Liver (tissue), 9 donors: ENCODE measurements around the gene WTIP. TPM values are rescaled to one million over a fixed set of nuclear protein-coding genes. Genes with fewer than 3 reads are reported as not detected.

Experiments used
- DNase-seq: peaks from one replicate; pipeline ENCODE4 v3.0.0-alpha.2; 2017; ENCODE audit warnings: low spot score
- H3K27ac ChIP-seq, 2 donors: one replicate each; pipeline ENCODE4 v1.7.0; 2013; ENCODE audit warnings: inconsistent platforms in 2 of 2, low read length in 2 of 2, control low read depth in 1 of 2, low read depth in 1 of 2, mild to moderate bottlenecking in 1 of 2
- H3K27me3 ChIP-seq, 4 donors: one replicate each; pipeline versions ENCODE4 v1.6.1 to v1.7.0; 2013; ENCODE audit warnings: low read length in 3 of 4, inconsistent platforms in 1 of 4, mild to moderate bottlenecking in 1 of 4, moderate library complexity in 1 of 4; ENCODE audit not compliant: control insufficient read depth in 4 of 4, insufficient read depth in 4 of 4
- H3K36me3 ChIP-seq, 4 donors: one replicate each; pipeline versions ENCODE4 v1.6.1 to v1.7.0; 2013; ENCODE audit warnings: low read length in 3 of 4, mild to moderate bottlenecking in 3 of 4, low read depth in 1 of 4, moderate library complexity in 1 of 4; ENCODE audit not compliant: control insufficient read depth in 4 of 4, insufficient read depth in 3 of 4
- H3K4me1 ChIP-seq, 4 donors: one replicate each; pipeline versions ENCODE4 v1.6.1 to v1.7.0; 2013; ENCODE audit warnings: low read length in 3 of 4, mild to moderate bottlenecking in 3 of 4, moderate library complexity in 1 of 4; ENCODE audit not compliant: control insufficient read depth in 4 of 4, insufficient read depth in 4 of 4
- H3K4me3 ChIP-seq, 3 donors: one replicate each; pipeline versions ENCODE4 v1.6.1 to v1.7.0; 2013; ENCODE audit warnings: low read length in 3 of 3, control low read depth in 1 of 3, low read depth in 1 of 3, mild to moderate bottlenecking in 1 of 3
- H3K9ac ChIP-seq, 2 donors: one replicate each; pipeline ENCODE4 v1.7.0; 2013; ENCODE audit warnings: low read length in 2 of 2, mild to moderate bottlenecking in 2 of 2, moderate library complexity in 2 of 2, control low read depth in 1 of 2, low read depth in 1 of 2
- H3K9me3 ChIP-seq, 4 donors: one replicate each; pipeline versions ENCODE4 v1.6.1 to v1.7.0; 2013; ENCODE audit warnings: low read length in 3 of 4; ENCODE audit not compliant: control insufficient read depth in 4 of 4
- ATF3 ChIP-seq: IDR thresholded peaks from 2 replicates; pipeline ENCODE4 v1.6.1; 2016; ENCODE audit warnings: antibody characterized with exemption
- EGR1 ChIP-seq, 2 donors: IDR thresholded peaks; 2 replicates each; pipeline ENCODE4 v1.6.1; 2016 to 2018; ENCODE audit warnings: antibody characterized with exemption in 2 of 2, low read depth in 2 of 2
- FOXA1 ChIP-seq: IDR thresholded peaks from 2 replicates; pipeline ENCODE4 v1.6.1; 2016; ENCODE audit warnings: antibody characterized with exemption
- FOXA2 ChIP-seq: IDR thresholded peaks from 2 replicates; pipeline ENCODE4 v1.6.1; 2016; ENCODE audit warnings: antibody characterized with exemption
- GABPA ChIP-seq, 2 donors: IDR thresholded peaks in 1 of 2; conservative IDR thresholded peaks in 1 of 2; 2 replicates each; pipeline ENCODE4 v1.6.1; 2016; ENCODE audit warnings: antibody characterized with exemption in 2 of 2, mild to moderate bottlenecking in 1 of 2, moderate library complexity in 1 of 2
- HNF4A ChIP-seq, 2 donors: conservative IDR thresholded peaks; 2 replicates each; pipeline ENCODE4 v1.6.1; 2016; ENCODE audit warnings: antibody characterized with exemption in 2 of 2, mild to moderate bottlenecking in 2 of 2
- JUND ChIP-seq, 2 donors: IDR thresholded peaks; 2 replicates each; pipeline ENCODE4 v1.6.1; 2016; ENCODE audit warnings: antibody characterized with exemption in 2 of 2
- NR2F2 ChIP-seq: IDR thresholded peaks from 2 replicates; pipeline ENCODE4 v1.6.1; 2016; ENCODE audit warnings: antibody characterized with exemption
- RAD21 ChIP-seq, 2 donors: IDR thresholded peaks; 2 replicates each; pipeline ENCODE4 v1.6.1; 2016; ENCODE audit warnings: antibody characterized with exemption in 2 of 2, mild to moderate bottlenecking in 2 of 2
- REST ChIP-seq: IDR thresholded peaks from 2 replicates; pipeline ENCODE4 v1.6.1; 2016; ENCODE audit warnings: antibody characterized with exemption, mild to moderate bottlenecking
- RXRA ChIP-seq, 2 donors: IDR thresholded peaks; 2 replicates each; pipeline ENCODE4 v1.6.1; 2017 to 2018; ENCODE audit warnings: antibody characterized with exemption in 2 of 2, mild to moderate bottlenecking in 1 of 2
- SP1 ChIP-seq: IDR thresholded peaks from 2 replicates; pipeline ENCODE4 v1.6.1; 2018; ENCODE audit warnings: antibody characterized with exemption, mild to moderate bottlenecking
- TAF1 ChIP-seq: conservative IDR thresholded peaks from 2 replicates; pipeline ENCODE4 v1.6.1; 2016; ENCODE audit warnings: antibody characterized with exemption, mild to moderate bottlenecking
- YY1 ChIP-seq: IDR thresholded peaks from 2 replicates; pipeline ENCODE4 v1.6.1; 2016; ENCODE audit warnings: antibody characterized with exemption, mild to moderate bottlenecking
- WGBS: extraction: QIAGEN DNeasy Blood & Tissue Kit; methylation state at CpG from one replicate; pipeline ENCODE4 v1.1.7; 2013; 5-methylcytosine and 5-hydroxymethylcytosine counted together
- polyA plus RNA-seq, 2 donors: library from polyadenylated mRNA; stranded (reverse) in 1 of 2; unstranded in 1 of 2; fragments of 200-250 nt in 1 of 2; fragments of >200 nt in 1 of 2; fragmentation: Nextera tagmentation in 1 of 2; extraction: Ambion mirVana in 1 of 2; gene quantifications; one replicate each; pipeline versions ENCODE4 v1.2.1 to v1.2.3, GENCODE V29; 2013 to 2015
- total RNA-seq, 2 donors: library from RNA; depleted of rRNA; stranded (reverse); fragments of >200 nt; gene quantifications; one replicate each; pipeline ENCODE4 v1.2.3, GENCODE V29; 2014
- TF ChIP-seq, protein P1 (sequence below): fragments of 150-350 bp; IDR thresholded peaks from 2 replicates; pipeline ENCODE4 v1.5.1; 2017; ENCODE audit warnings: improper control_type of control experiment, low read depth, low read length; ENCODE audit not compliant: missing input control
- TF ChIP-seq, protein P2 (sequence below): IDR thresholded peaks from 2 replicates; pipeline ENCODE4 v1.6.1; 2016; ENCODE audit warnings: antibody characterized with exemption
- TF ChIP-seq, protein P3 (sequence below): IDR thresholded peaks from 2 replicates; pipeline ENCODE4 v1.6.1; 2016; ENCODE audit warnings: antibody characterized with exemption
- donor health status: healthy.
- donor health status: healthy.
- donor health status: healthy.
- donor health status: healthy.
- donor health status: healthy.

The WTIP gene
- total and polyA plus RNA-seq, 4 donors: 0.08 to 2.7 (median 1.6) TPM

DNA sequence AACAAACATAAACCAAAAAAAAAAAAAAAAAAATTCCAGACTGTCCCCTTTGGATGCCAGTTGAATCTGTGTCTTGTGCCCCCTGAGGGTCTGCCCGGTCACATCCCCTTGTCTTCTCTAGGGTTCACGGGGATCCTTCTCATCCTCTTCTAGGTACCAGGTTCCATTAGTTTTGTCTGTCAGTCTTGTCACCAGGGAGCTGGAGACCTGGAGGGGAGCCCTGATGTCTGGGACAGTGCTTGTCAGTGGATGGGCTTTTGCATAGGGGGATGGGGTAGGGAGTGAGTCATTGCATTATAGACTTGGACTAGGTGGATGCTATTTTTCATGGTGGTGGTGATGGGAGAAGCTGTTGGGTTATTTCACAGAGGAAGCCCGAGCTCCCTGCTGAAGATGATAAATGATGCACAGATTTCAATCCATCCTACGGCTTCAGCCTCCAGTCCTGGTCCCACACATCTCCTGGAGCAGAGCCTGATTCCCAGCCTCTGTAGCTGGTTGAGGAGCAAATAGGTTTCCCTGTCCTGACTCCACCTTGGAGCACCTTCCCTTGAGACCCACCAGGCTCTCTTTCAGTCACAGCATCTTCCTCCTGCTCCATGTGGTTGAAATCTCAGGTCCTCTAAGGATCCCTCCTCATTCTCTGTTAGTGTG, 26.0 kb downstream of the WTIP start:
- Histone ChIP-seq H3K4me1 (peaks cover 2 to 17% (median 9%) of the 10 kb centered on the region in 4 donors), H3K36me3 (no peaks in the 10 kb centered on the region), H3K27me3 (no peaks in the 10 kb centered on the region), H3K4me3 (no peak overlapping the region), H3K9ac (no peak overlapping the region), H3K27ac (no peak overlapping the region), H3K9me3 (peaks cover 0 to 3% (median under 1%) of the 10 kb centered on the region in 4 donors)
- 91% methylated on average over 4 of the region's 4 CpGs for WGBS
- DNase-seq: no peak
- TF ChIP-seq ATF3: no peak
- TF ChIP-seq, protein P1, sequence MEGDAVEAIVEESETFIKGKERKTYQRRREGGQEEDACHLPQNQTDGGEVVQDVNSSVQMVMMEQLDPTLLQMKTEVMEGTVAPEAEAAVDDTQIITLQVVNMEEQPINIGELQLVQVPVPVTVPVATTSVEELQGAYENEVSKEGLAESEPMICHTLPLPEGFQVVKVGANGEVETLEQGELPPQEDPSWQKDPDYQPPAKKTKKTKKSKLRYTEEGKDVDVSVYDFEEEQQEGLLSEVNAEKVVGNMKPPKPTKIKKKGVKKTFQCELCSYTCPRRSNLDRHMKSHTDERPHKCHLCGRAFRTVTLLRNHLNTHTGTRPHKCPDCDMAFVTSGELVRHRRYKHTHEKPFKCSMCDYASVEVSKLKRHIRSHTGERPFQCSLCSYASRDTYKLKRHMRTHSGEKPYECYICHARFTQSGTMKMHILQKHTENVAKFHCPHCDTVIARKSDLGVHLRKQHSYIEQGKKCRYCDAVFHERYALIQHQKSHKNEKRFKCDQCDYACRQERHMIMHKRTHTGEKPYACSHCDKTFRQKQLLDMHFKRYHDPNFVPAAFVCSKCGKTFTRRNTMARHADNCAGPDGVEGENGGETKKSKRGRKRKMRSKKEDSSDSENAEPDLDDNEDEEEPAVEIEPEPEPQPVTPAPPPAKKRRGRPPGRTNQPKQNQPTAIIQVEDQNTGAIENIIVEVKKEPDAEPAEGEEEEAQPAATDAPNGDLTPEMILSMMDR: no peak
- no peak for TF ChIP-seq JUND (IDR thresholded peaks at IDR 0.05)
- TF ChIP-seq, protein P2, sequence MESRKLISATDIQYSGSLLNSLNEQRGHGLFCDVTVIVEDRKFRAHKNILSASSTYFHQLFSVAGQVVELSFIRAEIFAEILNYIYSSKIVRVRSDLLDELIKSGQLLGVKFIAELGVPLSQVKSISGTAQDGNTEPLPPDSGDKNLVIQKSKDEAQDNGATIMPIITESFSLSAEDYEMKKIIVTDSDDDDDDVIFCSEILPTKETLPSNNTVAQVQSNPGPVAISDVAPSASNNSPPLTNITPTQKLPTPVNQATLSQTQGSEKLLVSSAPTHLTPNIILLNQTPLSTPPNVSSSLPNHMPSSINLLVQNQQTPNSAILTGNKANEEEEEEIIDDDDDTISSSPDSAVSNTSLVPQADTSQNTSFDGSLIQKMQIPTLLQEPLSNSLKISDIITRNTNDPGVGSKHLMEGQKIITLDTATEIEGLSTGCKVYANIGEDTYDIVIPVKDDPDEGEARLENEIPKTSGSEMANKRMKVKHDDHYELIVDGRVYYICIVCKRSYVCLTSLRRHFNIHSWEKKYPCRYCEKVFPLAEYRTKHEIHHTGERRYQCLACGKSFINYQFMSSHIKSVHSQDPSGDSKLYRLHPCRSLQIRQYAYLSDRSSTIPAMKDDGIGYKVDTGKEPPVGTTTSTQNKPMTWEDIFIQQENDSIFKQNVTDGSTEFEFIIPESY: no peak
- TF ChIP-seq SP1: no peak
- TF ChIP-seq RXRA (IDR thresholded peaks at IDR 0.05): no peak
- no peak for TF ChIP-seq YY1
- TF ChIP-seq, protein P3, sequence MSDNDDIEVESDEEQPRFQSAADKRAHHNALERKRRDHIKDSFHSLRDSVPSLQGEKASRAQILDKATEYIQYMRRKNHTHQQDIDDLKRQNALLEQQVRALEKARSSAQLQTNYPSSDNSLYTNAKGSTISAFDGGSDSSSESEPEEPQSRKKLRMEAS: no peak
- no peak for TF ChIP-seq NR2F2

DNA sequence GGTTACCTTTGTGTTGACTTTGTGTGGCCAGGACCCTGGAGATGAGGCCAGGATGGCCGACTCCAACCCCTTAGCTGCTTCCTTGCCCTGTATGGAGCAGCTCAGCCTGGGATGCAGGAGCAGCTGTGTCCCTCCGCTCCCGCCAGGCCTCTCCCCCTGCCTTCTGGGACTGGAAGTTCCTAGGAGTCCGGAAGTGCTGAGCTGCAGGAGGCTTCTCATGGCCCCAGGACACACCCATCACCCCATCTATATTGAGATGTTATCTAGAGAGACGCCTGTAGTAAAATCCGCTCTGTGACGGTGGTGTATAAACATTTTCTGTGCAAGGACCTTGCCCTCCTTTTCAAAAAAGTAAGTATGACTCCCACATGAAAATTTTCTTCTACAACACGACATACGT, 27.0 kb downstream of the WTIP start:
- Histone ChIP-seq H3K4me3 (no peak overlapping the region), H3K27ac (no peak overlapping the region), H3K4me1 (peaks cover 0 to 7% (median 4%) of the 10 kb centered on the region in 4 donors), H3K9ac (no peak overlapping the region), H3K27me3 (no peaks in the 10 kb centered on the region), H3K36me3 (no peaks in the 10 kb centered on the region), H3K9me3 (peaks cover 0 to 3% (median under 1%) of the 10 kb centered on the region in 4 donors)
- DNase-seq: no peak
- TF ChIP-seq, protein P3: no peak
- TF ChIP-seq, protein P2: no peak
- TF ChIP-seq GABPA (IDR thresholded peaks at IDR 0.05 in 1 of 2, conservative IDR thresholded peaks at IDR 0.05 in 1 of 2): no peak
- TF ChIP-seq YY1: no peak
- TF ChIP-seq EGR1 (IDR thresholded peaks at IDR 0.05; ENCODE audit: low read depth in 2 of 2): no peak
- no peak for TF ChIP-seq FOXA2
- no peak for TF ChIP-seq SP1
- TF ChIP-seq JUND (IDR thresholded peaks at IDR 0.05): no peak
- TF ChIP-seq REST: no peak
- no peak for TF ChIP-seq FOXA1
- TF ChIP-seq RAD21 (IDR thresholded peaks at IDR 0.05): no peak
- TF ChIP-seq, protein P1: no peak
- TF ChIP-seq RXRA (IDR thresholded peaks at IDR 0.05): no peak
- no peak for TF ChIP-seq HNF4A (conservative IDR thresholded peaks at IDR 0.05)
- TF ChIP-seq ATF3: no peak
- no peak for TF ChIP-seq TAF1
- 70% methylated on average over 9 of the region's 9 CpGs for WGBS
